HG02970 (cell line): Measurements from ENCODE around the gene RAB3A.
"Not testable (repeated sequence)": the region's sequence is repeated elsewhere in the genome, so short reads cannot be mapped to it uniquely, and the experiment has no call there.

Source experiments
- ATAC-seq: cut with Tn5 transposase; IDR thresholded peaks from one replicate; pipeline ENCODE4 v1.9.1; 2021; ENCODE audit warnings: mild to moderate bottlenecking, moderate library complexity, moderate number of reproducible peaks; ENCODE audit not compliant: unreplicated experiment, low FRiP score

Gene RAB3A

DNA sequence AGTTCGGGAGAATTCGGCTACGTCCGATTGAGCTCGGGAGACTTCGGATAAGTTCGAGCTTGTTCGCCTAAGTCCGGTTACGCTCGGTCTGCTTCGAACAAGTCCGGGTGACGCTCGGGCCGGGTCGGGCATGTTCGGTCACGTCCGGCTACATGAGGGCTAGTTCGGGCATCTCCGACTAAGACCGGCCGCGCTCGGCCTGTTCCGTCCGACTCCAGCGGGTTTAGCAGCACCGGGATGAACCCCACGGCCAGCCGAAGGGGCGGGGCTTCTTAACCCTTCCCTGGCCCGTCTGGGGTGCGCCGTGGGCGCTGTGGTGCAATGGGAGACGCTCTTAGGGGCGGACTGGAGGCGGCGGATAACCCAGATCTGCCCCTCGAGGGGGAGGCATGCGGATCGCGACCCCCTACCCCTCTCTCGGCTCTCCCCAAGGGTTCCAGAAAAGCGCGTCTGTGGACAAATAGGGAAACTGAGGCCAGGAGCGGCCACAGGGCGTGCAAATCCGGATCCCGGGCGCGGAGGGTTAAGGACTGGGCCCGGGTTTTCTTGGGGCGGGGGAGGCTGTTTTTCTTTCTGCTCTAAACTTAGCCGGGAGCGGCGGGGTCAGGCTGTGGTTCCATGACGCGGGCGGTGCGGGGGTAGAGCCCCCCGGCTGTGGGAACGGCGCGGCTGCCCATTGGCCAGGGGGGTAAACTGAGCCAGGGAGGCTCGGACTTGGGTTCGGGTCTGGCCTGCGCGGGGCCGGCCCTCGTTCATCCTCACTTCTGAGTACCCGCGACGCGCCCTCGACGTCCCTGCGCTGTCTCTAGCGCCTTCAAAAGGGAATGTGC, 20.9 kb upstream of the RAB3A start:
- ATAC-seq, result peak; percentile 82

DNA sequence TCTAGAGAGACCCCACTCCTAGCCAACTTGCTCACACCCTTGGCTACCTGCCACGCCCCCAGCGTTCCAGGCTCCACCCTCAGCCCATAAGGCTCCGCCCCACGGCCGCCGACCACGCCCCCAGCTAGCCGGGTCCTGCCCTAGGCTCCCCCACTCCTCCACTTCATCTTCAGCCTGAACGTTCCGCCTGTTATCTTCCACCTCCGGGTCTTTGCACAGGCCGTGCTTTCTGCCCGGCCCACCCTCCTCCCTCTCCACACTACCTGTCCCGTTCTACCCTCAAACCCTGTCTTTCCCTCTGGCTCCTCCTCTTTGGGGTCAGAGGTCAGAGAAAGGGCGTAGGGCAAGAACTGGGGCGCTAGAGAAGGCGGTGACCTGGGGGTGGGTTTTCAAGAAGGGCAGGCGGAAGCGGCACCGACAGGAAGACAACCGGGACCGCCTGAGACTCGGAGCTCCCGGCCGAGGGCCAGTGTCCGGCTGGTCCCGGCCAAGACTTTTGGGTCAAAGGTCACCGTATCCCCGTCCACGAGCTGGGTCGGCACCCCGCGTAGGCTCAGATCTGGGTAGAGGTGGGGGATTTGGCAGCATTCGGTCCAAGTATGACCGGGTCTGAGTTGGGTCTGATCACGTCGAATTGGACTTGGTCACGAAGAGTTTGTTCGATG, 20.1 kb upstream of the RAB3A start:
- ATAC-seq, result no peak

DNA sequence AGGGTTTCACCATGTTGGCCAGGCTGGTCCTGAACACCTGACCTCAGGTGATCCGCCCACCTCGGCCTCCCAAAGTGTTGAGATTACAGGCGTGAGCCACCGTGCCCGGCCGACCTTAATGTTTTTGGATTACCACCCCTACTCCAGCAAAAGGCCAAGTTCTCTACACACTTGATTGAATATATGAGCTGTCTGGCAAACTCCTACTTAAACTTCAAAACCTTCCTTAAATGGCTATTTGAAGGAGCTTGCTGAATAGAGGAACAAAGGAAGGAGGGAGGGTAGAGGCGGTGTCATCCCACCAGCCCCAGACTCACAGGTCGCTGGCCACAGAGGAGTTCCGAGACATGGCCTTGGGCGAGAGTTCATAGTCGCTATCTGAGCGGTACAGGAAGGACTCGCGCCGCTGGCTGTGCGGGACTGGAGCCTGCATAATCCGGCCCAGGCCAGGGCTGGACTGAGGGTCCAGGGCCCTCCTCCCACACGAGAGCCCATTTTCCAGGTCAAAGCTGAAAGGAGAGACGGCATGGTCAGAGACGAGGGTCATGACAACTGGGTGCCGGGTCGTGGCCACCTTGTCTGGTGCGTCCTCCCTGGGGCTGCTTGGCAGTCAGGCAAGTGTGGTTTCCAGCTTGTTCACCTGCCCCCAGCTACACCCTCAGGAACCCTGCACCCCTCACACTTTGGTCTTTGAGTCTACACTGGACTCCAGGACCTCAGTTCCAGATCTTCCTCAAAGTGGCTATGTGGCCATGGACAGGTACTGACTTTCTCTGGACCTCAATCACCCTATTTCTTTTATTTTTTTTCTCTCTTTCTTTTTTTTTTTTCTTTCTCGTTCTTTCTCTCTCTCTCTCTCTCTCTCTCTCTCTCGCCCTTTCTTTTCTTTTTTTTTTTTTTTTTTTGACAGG, 18.2 kb upstream of the RAB3A start:
- ATAC-seq, result no peak

DNA sequence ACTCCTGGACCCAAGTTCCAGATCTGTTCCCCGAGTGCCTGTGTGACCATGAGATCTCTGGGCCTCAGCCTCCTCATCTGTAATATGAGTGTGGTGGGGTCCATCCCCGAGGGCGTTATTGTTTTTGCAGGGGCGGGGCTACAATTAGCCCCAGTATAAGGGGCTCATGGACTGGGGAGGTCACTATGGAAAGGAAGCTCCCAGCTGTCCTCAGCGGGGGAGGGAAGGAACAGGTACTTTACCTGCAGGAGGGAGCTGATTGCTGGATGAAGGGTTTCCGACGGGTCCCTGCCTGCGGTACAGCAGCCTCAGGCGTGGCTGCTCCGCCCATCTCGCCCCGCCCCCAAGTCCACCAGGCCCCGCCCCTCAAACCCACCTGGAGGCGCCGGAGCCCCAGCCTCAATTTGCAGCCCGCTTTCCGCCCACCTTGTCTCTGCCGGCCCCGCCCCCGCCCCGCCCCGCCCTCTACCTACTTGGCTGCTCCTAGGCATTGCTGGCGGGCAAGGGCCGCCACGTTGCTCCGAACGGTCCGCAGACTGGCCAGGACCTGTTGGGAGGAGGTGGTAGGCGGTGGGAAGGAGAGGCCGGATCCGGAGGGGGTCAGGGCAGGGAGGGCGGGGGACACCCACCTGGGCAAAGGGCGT, 16.9 kb upstream of the RAB3A start:
- ATAC-seq, result no peak

DNA sequence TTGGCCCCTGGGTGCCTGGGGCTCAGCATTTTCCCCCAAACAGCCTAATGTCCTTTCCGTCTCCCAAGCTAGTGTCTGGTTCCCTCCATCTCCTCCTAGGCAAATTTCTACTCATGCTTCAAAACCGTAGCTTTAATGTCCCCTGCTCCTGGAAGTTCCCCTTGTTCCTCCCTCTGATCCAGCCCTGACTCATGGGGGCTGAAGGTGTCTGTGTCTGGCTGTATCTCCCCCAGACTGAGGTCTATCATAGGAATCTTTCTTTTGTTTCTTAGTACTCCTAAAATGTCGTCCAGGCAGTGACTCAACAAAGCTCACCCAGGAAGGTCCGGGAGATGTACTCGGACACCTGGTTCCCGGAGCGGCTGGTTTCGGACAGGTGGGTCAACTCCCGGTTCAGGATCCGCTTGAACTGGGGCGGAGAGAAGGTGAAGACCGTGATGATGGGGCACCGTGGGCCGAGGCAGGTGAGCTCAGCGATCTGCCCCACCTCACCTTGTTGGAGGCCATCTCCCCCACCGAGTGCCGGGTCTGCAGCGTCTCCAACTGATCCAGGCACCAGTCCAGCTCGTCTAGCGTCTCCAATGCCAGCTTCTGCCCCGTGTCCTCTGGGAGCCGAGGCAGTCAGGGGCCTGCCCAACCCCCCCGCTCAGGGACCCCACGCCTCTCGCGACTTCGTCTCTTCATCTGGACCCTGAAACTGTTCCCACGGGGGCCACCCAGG, 16.2 kb upstream of the RAB3A start:
- no peak for ATAC-seq

DNA sequence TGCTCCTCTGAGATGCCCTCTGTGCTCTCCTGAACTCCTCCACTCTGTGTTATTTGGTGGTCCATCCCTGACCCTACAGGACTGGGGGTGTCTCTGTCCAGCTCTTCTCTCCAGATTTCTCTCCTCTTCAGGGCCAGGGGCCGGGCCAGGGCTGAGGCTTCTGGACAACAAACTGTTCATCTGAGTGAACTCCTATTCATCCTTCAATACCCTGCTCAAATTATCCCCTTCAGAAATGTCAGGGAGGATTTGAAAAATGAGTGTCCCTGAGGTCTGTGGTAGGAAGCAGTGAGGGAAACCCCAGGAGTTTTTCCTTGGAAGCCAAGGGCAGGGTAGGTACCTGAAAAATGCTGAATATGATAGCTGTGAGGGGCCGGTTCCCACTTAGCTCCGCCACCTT, 14.8 kb upstream of the RAB3A start:
- ATAC-seq, result no peak

DNA sequence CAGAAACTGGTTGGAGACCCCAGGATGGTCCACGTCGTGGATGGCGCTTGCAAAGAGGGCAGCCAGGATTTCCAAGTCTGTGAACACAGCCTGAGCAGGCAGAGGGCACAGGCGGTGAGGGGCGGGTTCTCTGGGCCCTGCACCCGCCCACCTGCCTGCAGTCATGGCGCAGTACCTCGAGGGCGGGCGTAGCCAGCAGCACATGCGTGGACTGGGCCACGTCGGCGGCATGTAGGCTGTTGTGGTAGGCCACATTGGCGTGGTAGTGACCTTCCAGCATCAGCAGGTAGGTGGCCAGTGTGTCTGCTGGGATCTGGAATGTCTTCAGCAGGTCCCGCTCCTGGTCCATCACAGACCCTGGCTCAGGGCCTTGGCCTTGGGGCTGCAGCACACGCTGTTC, 14.3 kb upstream of the RAB3A start:
- ATAC-seq, result no peak

DNA sequence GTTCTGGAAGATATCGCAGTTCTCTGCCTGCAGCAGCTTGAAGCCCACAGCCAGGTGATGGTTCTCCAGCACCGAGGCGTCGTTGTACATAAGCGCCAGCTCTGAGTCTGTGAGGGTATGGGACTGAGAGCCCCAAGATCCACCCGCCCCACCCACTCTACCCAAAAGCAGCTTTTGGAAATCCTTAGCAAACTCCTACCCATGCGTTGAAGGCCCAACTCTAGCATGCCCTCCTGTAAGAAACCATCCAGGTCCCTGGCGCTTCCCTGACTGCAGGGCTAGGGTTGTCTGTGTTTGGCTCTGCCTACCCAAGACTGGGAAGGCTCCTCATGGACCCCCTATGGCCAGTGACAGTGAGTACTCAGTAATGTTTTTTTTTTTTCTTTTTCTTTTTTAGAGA, 12.9 kb upstream of the RAB3A start:
- ATAC-seq, result no peak

DNA sequence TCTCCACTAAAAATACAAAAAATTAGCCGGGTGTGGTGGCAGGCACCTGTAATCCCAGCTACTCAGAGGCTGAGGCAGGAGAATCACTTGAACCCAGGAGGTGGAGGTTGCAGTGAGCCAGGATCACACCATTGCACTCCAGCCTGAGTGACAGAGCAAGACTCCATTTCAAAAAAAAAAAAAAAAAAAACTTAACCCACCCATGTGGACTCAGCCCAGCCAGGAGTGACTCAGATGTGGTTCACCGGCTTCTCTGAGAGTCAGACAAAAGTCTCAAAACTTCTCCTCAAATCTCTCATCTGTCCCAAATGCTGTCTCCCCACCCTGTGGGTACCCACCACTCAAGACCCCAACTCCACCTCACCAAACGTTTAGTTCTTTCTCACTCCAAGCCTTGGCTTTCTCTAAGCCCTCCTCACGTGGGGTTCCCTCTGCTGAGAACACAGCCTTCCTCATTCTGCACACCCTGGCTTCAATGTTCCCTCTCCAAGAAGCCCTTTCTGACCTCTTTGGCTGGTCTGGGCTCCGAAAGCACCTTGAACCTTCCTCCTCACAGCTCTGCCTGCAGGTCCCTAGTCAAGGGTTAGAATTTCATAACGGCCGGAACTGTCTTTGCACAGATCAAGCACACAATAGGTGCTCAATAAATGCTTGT, 11.1 kb upstream of the RAB3A start:
- no peak for ATAC-seq

DNA sequence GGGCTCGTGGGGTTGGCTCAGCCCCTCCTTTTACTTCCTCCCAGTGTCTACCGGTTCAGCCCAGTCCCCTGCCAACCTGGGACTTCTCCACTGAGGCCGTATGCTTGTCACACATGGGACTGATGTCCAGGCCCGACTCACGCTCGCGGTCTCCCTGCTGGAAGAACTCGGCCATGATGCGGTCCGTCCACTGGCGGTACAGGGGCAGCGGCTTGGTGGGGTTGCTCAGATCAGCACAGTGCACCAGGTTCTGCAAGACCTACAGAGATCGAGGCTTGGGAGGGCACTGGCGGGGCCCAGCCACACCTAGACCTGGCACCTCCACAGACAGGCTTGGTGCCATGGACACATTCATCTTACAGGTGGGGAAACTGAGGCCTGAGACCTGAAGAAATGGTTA, 7.8 kb upstream of the RAB3A start:
- ATAC-seq, result no peak

DNA sequence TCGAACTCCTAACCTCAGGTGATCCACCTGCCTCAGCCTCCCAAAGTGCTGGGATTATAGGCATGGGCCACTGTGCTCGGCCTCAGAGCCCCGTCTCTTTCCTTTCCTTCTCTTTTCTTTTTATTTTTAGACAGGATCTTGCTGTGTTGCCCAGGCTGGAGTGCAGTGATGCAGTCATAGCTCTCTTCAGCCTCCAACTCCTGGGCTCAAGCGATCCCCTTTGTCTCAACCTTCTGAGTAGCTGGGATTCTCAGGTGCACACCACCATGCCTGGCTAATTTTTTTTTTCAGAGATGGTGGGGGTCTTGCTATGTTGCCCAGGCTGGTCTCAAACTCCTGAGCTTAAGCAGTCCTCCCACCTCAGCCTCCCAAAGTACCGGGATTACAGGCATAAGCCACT, 6.1 kb upstream of the RAB3A start:
- ATAC-seq, result not testable (repeated sequence)

DNA sequence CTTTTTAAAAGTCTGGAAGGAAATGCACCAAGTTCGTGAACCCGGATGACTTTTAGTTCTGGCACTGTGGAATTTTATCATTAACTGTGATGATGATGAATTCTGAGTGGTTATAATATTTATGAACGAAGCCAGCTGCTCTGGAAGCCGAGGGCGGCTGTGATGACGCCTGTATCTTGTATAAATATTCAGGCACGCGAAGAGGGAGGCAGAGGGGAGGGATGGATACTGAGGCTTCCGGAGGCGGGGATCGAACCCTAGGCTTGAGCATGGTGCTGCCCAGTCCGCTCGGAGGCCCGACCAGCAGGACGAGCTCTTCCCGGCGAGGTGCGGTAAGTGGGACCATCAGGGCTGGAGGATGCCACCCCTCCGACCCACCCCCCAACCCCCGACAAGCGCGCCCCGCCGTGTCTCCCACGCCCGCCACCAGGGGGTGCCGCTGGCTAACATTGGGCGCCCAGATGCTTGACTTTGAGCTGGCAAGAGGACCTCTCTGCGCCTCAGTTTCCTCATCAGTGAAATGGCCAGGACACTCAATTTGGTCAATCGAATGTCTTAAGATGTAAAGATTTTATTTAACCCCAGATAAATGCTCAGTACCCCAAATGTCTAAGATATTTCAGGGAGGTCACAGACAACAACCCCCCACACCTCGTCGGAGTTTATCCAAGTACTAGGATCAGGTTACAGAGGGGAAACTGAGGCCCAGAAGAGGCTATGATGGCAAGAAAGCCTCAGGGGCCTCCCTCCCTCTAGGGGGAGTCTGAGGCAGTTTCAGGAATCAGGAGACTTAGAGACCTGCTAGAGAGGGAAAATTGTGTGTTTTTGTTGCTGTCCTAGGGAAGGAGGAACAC, 4.5 kb upstream of the RAB3A start:
- no peak for ATAC-seq

DNA sequence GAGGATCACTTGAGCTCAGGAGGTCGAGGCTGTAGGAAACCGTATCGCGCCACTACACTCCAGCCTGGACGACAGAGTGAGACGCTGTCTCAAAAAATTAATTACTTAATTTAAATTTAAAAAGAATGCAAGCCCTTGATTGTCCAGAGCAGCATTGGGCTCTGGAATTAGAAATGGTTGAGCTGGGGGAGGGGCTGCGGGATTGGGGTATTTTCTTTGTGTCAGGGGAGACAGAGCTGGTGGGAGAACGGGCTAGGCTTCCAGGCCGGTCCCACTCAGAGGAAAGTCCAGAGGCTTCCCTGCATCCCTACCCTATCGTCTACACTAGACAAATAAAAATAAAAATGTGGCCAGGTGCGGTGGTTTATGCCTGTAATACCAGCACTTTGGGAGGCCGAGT, 2.2 kb upstream of the RAB3A start:
- no peak for ATAC-seq

DNA sequence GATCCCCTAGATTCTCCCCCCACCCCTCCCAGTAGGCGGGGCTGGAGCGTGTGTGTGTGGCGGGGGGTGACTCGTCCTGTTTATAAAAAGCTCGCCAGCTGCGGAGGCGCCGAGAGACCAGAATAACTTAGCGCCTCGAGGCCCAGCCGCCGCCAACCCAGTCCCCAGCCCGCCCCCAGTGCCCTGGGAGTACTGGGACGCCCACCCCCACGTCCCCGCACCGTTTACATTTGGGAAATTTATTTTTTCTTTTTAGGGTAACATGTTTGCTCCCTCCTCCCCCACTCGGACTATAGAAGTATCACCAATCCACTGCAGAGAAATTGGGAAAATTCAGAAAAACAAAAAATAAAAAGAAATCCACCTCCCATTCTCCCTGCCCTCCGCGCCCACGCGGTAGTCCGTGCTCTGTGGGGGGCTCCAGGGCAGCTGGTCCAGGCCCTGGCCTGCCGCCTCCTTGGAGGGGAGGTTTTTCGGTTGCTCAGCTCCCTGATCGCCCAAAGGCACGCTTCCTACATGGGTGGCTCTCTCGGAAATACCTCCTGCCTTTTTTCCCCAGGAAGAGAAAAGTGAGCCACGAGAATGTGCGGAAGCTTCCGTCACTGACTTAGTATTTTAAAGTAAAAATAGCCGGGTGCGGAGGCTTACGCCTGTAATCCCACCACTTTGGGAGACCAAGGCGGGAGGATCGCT, 1.5 kb upstream of the RAB3A start:
- no peak for ATAC-seq

DNA sequence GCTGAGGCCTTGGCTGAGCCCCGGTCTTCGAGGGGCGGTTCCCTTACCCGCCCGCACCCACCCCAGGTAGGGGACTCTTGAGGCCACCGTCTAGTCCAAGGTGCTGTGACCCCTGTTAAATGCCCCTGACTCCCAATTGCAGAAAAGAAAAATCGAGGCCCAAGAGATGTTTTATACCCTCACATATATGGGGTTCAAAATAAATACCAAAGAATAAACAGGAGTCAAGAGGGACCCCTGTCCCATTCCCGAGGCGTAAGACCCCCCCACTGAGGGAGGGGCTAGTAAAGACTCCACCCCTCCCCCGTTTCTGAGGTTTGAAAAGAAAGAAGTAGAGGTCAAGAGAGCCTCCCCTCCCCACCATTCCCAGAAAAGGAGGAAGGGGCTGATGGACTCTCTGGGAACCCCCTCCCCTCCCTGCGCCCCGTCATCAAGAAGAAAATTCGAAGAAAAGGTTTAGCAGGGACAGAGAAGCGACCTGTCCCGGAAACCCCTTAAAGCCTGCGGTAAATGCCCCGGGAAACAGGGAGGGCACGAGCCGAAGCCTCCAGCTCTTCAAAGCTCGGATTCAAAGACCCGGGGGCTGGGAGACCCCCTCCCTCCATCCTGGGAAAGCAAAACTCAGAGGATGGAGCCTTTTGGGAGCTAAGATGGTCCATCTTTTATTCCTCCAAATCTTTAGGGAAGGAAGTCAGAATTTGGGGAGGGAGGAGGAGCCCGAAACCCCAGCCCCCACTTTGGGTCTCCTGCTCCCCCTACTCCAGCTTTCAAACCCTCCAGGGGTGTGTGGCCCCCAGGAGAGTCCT, 755 bp upstream of the RAB3A start:
- ATAC-seq, result peak; percentile 3

DNA sequence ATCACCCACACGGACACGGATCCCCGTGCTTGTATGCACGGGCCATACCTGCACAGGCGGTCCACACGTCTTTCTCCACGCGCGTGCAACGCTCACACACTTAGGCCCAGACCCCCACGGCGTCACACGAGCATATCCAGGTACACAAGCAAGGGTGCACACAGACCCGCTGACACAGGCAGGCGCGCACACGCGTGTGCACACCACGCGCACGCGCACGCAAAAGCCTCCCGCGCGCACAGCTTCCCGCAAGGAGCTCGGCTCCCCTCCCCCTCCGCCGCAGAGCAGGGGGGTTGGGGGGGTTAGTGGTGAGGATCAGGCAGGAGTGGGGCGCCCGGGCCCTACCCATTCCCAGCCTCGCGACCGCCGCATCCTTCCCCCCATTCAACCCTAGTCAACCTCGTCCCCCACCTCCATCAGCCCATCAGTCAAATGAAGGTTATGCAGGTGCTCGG, 407 bp downstream of the RAB3A start:
- no peak for ATAC-seq

DNA sequence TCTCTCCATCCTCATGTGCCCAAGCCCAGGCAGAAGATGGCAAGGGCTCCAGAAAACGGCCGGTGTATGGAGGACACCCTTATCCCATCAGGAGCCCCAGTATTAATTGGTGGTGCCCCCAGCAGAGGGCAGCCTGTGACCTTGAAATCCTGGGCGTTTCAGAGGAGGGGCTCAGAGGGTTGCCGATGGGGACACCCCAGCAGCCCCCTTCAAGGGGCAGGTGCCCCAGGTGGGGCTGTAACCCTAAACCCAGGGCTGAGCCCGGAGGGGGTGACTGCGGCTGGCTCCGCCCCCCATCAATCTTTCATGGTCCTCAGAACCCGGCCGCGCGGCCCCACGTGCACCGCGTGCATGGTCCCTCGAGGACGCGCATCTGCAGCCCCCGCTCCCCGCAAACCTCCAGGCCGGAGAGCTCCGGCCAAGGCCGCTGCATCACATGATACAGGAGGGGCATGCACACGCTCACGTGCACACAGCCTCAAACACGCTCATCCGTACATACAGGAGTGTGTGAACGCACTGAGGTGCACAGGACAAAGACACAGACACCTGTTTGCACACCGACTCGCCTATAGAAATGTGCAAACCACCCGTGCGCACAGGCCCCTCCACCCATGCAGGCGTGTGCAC, 949 bp downstream of the RAB3A start:
- no peak for ATAC-seq
